Measurements from ENCODE around the gene CDC42SE2. TPM values are rescaled to one million over a fixed set of nuclear protein-coding genes. Genes with fewer than 3 reads are reported as not detected.

CDC42SE2 gene
- 19.1 to 33.0 TPM (median 29.2 TPM) in 5 replicates for total RNA-seq (2022; extraction: Qiagen RNA extraction; ENCODE audit: low read depth)

GRCh38 chr5:131263648-131264450 is at the start of gene CDC42SE2:
TSS of gene CDC42SE2 (plus strand) at chr5:131264053. CDS start at chr5:131359494, 95,441 bp downstream.

Other genes starting within 250 kb of the CDC42SE2 start
- 447 to 559 TPM (median 478 TPM) in 5 replicates for gene HINT1, start 98.8 kb upstream of the CDC42SE2 start, total RNA-seq (2022; extraction: Qiagen RNA extraction; ENCODE audit: low read depth)
- 2.8 to 9.1 TPM (median 3.0 TPM) in 5 replicates for gene LYRM7, start 93.1 kb upstream of the CDC42SE2 start, total RNA-seq (2022; extraction: Qiagen RNA extraction; ENCODE audit: low read depth)

All from A549 treated with ZK216348 at 1 μM for 4 hours (cell line).